Parathyroid adenoma (tissue), 2 donors: ENCODE measurements around the gene OR1N2.

Experiments used
- H2AFZ ChIP-seq: fragments of 300-600 bp; sonication (generic); one replicate; pipeline ENCODE4 v1.7.0; 2017; ENCODE audit warnings: antibody characterized with exemption, mild to moderate bottlenecking
- H3K27ac ChIP-seq: fragments of 300-600 bp; sonication (generic); one replicate; pipeline ENCODE4 v1.7.0; 2017
- H3K27me3 ChIP-seq: fragments of 300-600 bp; sonication (generic); one replicate; pipeline ENCODE4 v1.7.0; 2017; ENCODE audit warnings: low read length; ENCODE audit not compliant: control insufficient read depth, insufficient read depth
- H3K36me3 ChIP-seq: fragments of 300-600 bp; sonication (generic); one replicate; pipeline ENCODE4 v1.7.0; 2017; ENCODE audit warnings: low read length; ENCODE audit not compliant: control insufficient read depth, insufficient read depth
- H3K4me1 ChIP-seq: fragments of 300-600 bp; sonication (generic); one replicate; pipeline ENCODE4 v1.7.0; 2017; ENCODE audit warnings: control low read depth
- H3K4me2 ChIP-seq: fragments of 300-600 bp; sonication (generic); one replicate; pipeline ENCODE4 v1.7.0; 2017; ENCODE audit warnings: low read length
- H3K4me3 ChIP-seq: fragments of 300-600 bp; sonication (generic); one replicate; pipeline ENCODE4 v1.7.0; 2017; ENCODE audit warnings: low read depth, low read length
- H3K79me2 ChIP-seq: fragments of 300-600 bp; sonication (generic); one replicate; pipeline ENCODE4 v1.7.0; 2017; ENCODE audit warnings: control low read depth
- H3K9ac ChIP-seq: fragments of 300-600 bp; sonication (generic); one replicate; pipeline ENCODE4 v1.7.0; 2017; ENCODE audit warnings: mild to moderate bottlenecking
- H3K9me3 ChIP-seq: fragments of 300-600 bp; sonication (generic); one replicate; pipeline ENCODE4 v1.7.0; 2017; ENCODE audit warnings: low read length; ENCODE audit not compliant: control insufficient read depth
- CTCF ChIP-seq: fragments of 300-600 bp; sonication (generic); IDR thresholded peaks from one replicate; pipeline ENCODE4 v1.7.0; 2017; ENCODE audit warnings: antibody characterized with exemption, mild to moderate bottlenecking
- donor health status: primary hyperparathyroidism.

Gene OR1N2

GRCh38 chr9:122552812-122553211 is at the start of gene OR1N2:
Gene OR1N2 (plus strand): TSS chr9:122553112. CDS start chr9:122553212, 100 bp downstream.
- Histone ChIP-seq H3K27me3 (no peaks in the 10 kb centered on the region), H3K4me3 (no peak within 1 kb of the TSS), H3K9ac (no peak within 1 kb of the TSS), H2AFZ (no peak within 1 kb of the TSS), H3K4me2 (no peak within 1 kb of the TSS), H3K27ac (no peak within 1 kb of the TSS), H3K79me2 (no peaks in the 10 kb centered on the region), H3K9me3 (no peaks in the 10 kb centered on the region), H3K36me3 (no peaks in the 10 kb centered on the region), H3K4me1 (no peaks in the 10 kb centered on the region)
- TF ChIP-seq CTCF, result no peak

GRCh38 chr9:122506964-122507363 is 45.9 kb upstream of the OR1N2 start:
- no peak for TF ChIP-seq CTCF
- Histone ChIP-seq H3K9me3 (no peaks in the 10 kb centered on the region), H3K4me2 (no peak overlapping the region), H2AFZ (no peak overlapping the region), H3K27ac (no peak overlapping the region), H3K36me3 (no peaks in the 10 kb centered on the region), H3K79me2 (no peaks in the 10 kb centered on the region), H3K27me3 (no peaks in the 10 kb centered on the region), H3K4me3 (no peak overlapping the region), H3K4me1 (no peaks in the 10 kb centered on the region), H3K9ac (no peak overlapping the region)

- H2AFZ ChIP-seq, result no peak within 1 kb of the TSS
- H3K9ac ChIP-seq, result no peak within 1 kb of the TSS
- H3K36me3 ChIP-seq, result no peaks in the 10 kb centered on the region
- H3K27me3 ChIP-seq, result no peaks in the 10 kb centered on the region
- no peak within 1 kb of the TSS for H3K4me3 ChIP-seq
- no peaks in the 10 kb centered on the region for H3K4me1 ChIP-seq
- no peak within 1 kb of the TSS for H3K27ac ChIP-seq
- H3K9me3 ChIP-seq, result no peaks in the 10 kb centered on the region
- no peak within 1 kb of the TSS for H3K4me2 ChIP-seq
- no peaks in the 10 kb centered on the region for H3K79me2 ChIP-seq
- TF ChIP-seq CTCF, result no peak
Observed at GRCh38 chr9:122510502-122510901, 42.4 kb upstream of the OR1N2 start, which contains the start of gene OR1J2. Gene OR1J2 (plus strand): TSS chr9:122510802. CDS start chr9:122510802, 0 bp downstream.

GRCh38 chr9:122518226-122518625 is 34.7 kb upstream of the OR1N2 start:
- Histone ChIP-seq H3K27ac (no peak overlapping the region), H3K4me1 (no peaks in the 10 kb centered on the region), H3K4me3 (no peak overlapping the region), H3K4me2 (no peak overlapping the region), H3K36me3 (no peaks in the 10 kb centered on the region), H3K9me3 (no peaks in the 10 kb centered on the region), H2AFZ (no peak overlapping the region), H3K27me3 (no peaks in the 10 kb centered on the region), H3K79me2 (no peaks in the 10 kb centered on the region), H3K9ac (no peak overlapping the region)
- no peak for TF ChIP-seq CTCF

- Histone ChIP-seq H3K4me2 (no peak within 1 kb of the TSS), H3K9me3 (no peaks in the 10 kb centered on the region), H3K27ac (no peak within 1 kb of the TSS), H3K4me1 (no peaks in the 10 kb centered on the region), H2AFZ (no peak within 1 kb of the TSS), H3K9ac (no peak within 1 kb of the TSS), H3K79me2 (no peaks in the 10 kb centered on the region), H3K36me3 (no peaks in the 10 kb centered on the region), H3K27me3 (no peaks in the 10 kb centered on the region), H3K4me3 (no peak within 1 kb of the TSS)
- no peak for TF ChIP-seq CTCF
Observed at GRCh38 chr9:122518841-122519240, 34.1 kb upstream of the OR1N2 start, which contains the start of gene OR1J4. Gene OR1J4 (plus strand): TSS chr9:122519141. CDS start chr9:122519141, 0 bp downstream.
